Astrocyte of the spinal cord (primary cell): ENCODE results near the gene KMT2B.

Experiments used
- DNase-seq: peaks from one replicate; pipeline ENCODE4 v3.0.0; 2011; ENCODE audit warnings: low read depth, low spot score
- H3K4me3 ChIP-seq: 2 replicates; pipeline ENCODE4 v1.5.1; 2011; ENCODE audit warnings: low read depth, mild to moderate bottlenecking, low read length, moderate library complexity
- in situ Hi-C: cut with HindIII; loops from 2 replicates; pipeline ENCODE4 v1.10.0; 2017; ENCODE audit warnings: low sequenced_read_pairs
- TF ChIP-seq, protein P1 (sequence below): IDR thresholded peaks from 2 replicates; pipeline ENCODE4 v1.5.1; 2012; ENCODE audit warnings: low read depth, mild to moderate bottlenecking, low read length, inconsistent platforms

KMT2B gene

DNA sequence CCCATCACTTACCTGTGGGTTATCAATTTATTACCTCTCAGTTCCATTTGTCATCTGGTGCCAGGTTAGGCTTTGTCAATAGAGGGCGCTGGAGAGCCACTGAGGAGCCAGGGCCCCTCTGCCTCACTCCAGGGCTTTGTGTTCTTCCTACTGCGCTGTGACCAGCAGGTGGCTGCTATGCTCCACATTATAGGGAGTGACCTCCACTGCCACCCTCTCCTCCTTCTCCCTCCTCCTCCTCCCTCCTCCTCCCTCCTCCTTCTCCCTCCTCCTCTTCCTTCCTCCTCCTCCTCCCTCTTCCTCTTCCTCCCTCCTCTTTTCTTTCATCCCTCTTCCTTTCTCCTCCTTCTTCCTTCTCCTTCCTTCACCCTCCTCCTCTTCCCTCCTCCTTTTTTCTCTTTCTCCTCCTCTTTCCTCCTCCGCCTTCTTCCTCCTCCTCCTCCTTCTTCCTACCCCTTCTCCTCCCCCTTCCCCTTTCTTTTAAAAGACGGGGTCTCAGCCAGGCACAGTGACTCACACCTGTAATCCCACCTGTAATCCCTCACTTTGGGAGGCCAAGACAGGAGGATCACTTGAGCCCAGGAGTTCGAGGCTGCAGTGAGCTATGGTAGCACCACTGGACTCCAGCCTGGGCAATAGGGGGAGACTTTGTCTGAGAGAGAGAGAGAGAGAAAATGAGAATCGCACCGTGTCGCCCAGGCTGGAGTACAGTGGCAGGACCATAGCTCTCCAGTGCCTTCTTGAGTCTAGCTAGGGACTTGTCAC lies 23.8 kb upstream of the KMT2B start:
- peak; percentile 67 for DNase-seq
- in situ Hi-C loops = no loop called here
- no peak overlapping the region for H3K4me3 ChIP-seq
- TF ChIP-seq, protein P1, sequence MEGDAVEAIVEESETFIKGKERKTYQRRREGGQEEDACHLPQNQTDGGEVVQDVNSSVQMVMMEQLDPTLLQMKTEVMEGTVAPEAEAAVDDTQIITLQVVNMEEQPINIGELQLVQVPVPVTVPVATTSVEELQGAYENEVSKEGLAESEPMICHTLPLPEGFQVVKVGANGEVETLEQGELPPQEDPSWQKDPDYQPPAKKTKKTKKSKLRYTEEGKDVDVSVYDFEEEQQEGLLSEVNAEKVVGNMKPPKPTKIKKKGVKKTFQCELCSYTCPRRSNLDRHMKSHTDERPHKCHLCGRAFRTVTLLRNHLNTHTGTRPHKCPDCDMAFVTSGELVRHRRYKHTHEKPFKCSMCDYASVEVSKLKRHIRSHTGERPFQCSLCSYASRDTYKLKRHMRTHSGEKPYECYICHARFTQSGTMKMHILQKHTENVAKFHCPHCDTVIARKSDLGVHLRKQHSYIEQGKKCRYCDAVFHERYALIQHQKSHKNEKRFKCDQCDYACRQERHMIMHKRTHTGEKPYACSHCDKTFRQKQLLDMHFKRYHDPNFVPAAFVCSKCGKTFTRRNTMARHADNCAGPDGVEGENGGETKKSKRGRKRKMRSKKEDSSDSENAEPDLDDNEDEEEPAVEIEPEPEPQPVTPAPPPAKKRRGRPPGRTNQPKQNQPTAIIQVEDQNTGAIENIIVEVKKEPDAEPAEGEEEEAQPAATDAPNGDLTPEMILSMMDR = peak; percentile 99

DNA sequence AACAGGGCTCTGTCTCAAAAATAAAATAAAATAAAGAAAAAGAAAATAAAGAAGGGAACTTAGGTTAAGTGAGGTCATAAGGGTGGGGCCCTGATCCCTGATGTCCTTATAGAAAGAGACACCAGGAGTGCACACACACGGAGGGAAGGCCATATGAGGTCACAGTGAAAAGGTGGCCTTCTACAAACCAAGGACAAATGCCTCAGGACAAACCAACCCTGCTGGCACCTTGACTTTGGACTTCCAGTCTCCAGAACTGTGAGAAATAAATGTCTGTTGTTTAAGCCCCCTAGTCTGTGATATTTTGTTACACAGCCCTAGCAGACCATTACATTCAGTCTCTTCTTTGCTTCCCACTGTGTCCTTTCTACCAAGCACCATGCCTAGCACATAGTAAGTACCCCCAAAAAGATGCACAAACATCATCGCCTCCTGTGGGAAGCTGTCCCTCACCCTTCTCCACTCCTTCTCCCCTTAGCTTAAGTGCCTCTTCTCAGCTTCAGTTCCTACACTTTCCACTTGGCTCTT lies 21.8 kb upstream of the KMT2B start:
- TF ChIP-seq, protein P1 = no peak
- DNase-seq = no peak
- in situ Hi-C loops = no loop called here
- no peak overlapping the region for H3K4me3 ChIP-seq

DNA sequence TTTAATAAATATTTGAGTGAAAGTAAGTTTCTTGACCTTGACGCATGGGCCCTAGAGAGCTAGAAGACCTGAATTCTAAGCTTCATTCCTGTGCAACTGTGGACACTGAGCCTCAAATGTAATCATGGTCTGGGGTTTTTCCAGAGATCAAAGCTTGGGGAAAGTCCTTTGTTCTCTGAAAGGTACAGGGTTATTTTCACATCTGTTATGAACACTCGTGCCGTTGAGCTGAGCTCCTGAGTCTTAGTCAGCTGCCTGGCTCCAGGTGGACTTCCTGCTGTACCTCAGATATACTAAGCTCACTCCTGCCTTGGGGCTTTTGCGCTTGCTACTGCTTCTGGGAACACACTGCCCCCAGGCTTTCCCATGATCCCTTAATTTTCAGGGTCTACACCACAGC lies 21.0 kb upstream of the KMT2B start:
- TF ChIP-seq, protein P1 = no peak
- in situ Hi-C loops = no loop called here
- DNase-seq = no peak
- H3K4me3 ChIP-seq = no peak overlapping the region

GRCh38 chr19:35702223-35703012 lies 15.4 kb upstream of the KMT2B start:
- TF ChIP-seq, protein P1 = no peak
- DNase-seq = peak; percentile 98
- in situ Hi-C loops = no loop called here
- peak overlapping the region; percentile 54 for H3K4me3 ChIP-seq

- in situ Hi-C loops = no loop called here
- DNase-seq = no peak
- no peak overlapping the region for H3K4me3 ChIP-seq
- TF ChIP-seq, protein P1 = no peak
Observed at GRCh38 chr19:35703343-35703742, 14.5 kb upstream of the KMT2B start.

- peak; percentile 52 for DNase-seq
- H3K4me3 ChIP-seq = no peak within 1 kb of the TSS
- TF ChIP-seq, protein P1 = no peak
- in situ Hi-C loops = no loop called here
Observed at GRCh38 chr19:35704218-35704617, 13.6 kb upstream of the KMT2B start, which contains the start of gene ZBTB32. TSS of gene ZBTB32 (plus strand) at chr19:35704558. CDS start at chr19:35714627, 10,069 bp downstream.
